GM11168 (cell line): Measurements from ENCODE around the gene CACNA1A.

Source experiments
- in situ Hi-C: fragments of 300-500 bp; cut with MboI; formaldehyde crosslinking; loops from one replicate; pipeline ENCODE4 v1.12.0; 2022; ENCODE audit warnings: low sequenced_read_pairs; ENCODE audit not compliant: unreplicated experiment

The CACNA1A gene

DNA sequence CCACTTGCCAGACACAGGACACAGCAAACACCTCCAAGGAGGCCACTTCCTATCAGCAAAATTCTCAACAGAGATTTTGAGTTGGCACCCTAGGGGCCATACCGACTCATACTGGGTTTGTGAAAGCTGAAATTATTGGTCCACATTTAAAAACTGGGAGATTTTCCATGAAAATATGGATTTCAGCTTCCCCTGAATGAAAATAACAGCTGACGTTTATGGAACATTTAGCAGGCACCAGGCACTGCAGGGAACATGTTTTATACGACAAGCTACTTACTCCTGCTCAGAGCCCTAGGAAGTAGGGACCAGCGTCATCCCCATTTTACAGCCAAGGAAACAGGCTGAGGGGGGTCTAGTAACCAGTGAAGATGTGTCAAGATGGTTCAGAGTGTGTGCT lies 186.8 kb downstream of the CACNA1A start:
- in situ Hi-C loops = no loop called here

DNA sequence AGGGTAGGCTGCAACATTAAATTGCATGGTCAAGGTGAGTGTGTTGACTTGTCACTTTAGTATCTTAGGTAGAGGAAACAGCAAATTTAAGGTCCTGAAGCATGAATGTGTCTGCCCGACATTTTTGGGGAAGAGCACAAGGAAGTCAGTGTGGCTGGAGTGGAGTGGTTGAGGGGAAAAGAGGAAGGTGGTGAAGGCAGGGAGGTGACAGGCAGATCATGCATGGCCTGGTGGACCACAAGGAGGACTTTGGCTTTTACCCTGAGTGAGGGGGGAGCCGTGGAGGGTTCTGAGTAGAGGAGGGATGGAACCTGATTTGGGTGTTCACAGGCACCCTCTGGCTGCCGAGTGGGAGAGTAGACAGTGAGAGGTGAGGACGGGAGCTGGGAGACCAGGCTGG lies 188.1 kb downstream of the CACNA1A start:
- in situ Hi-C loops = no loop called here

DNA sequence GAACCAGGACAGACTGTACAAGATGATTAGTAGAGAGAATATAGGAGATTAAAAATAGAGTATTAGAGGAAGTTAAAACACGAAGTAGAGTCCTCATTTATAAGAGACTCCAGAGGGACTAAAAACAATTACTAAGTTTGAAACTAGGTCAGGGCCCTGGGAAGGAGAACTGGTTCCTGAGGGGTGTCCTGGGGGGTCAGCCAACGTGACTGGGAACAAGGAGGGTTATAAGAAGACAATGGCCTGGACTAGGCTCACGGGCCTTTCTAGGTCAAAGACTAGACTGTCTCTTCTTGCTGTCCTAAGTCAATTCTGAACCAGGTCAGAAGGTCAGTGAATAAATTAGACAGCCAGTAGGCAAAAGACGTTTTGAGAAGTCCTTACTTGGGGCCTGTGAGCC lies 190.8 kb downstream of the CACNA1A start:
- in situ Hi-C loops = no loop called here

DNA sequence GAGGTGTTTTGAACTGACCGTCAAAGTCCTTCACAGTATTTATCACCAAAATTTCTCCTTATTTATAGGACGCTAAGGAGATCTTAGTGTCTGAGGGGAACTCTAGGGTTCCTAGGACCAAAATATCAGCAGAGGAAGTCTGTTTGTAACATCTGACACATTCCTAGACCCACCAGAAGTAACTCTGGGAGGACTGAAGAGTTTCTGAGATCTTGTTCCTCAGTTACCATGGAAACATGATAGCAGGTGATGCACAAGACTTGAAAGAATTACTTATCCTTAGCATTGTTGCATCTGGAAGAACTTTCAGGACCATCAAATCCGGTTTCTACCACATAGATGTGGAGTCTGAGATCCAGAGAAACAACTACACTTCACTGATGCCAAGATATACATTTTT lies 191.5 kb downstream of the CACNA1A start:
- in situ Hi-C loops = no loop called here

DNA sequence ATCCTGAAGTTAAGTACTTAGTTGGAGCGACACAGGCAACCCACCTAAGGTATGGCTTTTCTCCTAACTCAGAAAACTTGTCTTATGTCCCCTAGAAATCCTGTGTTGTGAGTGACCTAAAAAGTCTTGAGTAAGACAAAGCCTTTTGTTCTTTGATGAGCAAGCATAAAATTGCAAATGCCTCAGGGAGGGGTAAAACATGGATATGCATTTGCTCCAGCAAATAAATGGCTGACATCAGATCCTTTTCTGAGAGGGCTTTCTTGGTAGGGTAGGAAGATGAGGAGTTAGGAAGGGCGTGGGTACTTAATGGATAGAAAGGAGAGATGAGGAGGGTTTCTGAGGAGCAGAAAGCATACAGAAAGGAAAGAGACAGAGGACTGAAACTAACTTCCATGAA lies 192.4 kb downstream of the CACNA1A start:
- in situ Hi-C loops = no loop called here

DNA sequence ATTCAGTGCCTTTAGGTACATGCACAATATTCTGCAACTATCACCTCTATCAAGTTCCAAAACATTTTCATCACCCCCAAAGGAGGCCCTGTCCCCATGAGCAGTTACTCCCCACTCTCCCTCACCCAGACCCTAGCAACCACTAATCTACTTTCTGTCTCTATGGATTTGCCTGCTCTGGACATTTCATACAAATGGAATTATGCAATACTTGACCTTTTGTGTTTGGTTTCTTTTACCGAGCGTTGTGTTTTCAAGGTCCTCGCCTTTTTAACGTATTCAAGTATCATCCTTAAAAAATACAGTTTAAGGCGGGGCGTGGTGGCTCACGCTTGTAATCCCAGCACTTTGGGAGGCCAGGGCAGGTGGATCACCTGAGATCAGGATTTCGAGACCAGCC lies 196.4 kb downstream of the CACNA1A start:
- in situ Hi-C loops = no loop called here

DNA sequence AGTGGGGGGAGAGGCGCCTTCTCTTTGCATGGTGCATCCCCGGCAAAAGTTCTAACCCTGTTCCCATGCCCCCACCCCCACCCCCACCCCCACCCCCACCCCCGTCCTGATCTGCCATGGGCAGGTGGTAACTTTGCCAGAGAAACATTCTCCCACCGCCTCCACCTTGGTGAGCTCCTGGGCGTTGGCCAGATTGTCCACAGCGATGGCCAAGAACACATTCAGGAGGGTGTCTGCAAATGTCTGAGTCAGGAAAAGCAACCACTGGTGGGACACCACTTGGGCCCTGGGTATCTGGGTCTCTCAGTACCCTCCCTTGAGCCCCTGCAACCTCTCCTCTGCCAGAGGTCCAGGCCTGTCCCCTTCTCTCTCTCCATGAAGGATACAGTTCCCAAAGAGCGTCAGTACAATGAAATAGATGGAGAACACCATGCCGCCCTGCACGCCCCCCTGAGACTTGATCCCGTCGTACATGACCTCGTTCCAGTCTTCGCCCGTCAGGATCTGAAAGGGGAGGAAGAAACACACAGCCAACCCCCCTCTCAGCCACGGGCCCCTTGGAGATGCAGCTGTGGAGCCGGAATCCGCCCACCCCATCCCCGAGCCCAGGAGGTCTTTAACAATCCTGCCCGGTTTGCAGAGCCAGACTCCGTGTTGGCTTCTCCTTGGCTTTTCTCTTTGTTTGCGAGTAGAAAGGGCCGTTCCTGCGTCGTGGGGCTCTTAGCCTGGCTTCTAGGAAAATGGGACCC lies 202.7 kb downstream of the CACNA1A start:
- in situ Hi-C loops = no loop called here

DNA sequence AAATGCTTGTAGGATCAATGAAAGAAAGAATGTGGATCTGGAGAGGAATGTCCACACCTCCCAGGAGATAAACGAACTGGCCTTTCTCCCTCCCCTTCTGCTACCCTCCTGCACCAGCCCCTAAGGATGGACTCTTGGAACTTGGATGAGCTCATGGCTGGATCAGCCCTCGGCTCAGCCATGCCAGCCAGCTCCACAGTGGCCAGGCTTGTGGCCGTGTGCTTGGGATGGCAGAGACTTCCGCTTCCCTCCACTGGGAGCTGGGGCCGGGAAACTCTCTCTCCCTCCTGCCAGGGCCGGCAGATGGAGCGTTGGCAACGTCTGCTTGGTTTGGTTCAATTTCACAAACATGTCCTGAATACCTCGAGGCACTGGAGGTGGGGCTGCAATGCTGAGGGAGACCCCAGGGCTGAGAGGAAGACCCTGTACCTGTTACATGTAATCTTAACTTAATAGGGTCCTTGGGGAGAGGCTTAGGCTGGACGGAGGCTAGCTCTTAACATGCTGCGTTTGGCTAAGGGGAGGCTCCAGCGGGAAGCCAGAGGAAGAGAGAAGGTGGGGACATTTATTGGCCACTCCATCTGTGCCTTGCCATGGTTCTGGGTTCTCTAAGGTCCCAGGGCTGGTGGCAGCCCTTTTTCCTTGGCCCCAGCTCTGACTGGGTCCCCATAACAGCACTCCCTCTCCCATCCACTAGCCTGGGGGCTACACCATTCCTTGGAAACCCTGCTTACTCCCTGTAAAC lies 203.6 kb downstream of the CACNA1A start:
- in situ Hi-C loops = no loop called here

DNA sequence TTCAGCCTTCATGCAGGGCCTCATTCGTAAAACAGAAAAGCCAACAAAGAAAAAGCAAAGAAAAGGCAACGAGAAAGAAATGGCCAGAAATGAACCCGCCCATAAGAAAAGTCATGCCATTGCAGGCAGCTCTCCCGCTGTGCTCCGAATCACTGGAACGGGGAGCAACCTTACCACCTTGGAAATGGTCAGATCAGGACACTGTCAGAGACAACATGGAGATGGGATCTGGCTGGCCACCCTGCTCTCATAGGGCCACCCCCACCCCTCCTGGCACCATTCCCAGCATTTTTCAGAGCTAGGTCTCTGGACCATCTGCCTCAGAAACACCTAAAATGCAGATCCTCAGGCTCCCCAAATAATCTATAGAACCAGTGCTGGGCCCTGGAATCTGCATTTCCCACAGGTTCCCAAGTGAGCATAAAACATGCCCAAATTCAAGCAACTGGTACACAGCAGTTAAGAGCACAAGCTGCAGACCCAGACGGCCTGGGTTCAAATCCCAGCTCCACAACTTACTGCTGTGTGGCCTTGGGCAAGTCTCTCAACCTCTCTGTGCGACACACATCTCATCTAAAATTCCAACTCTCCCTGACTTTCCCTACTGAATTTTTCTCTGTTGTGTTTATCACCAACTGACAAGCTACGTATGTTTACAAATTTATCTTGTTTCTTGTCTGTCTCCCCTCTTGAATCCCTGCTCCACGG lies 204.5 kb downstream of the CACNA1A start:
- in situ Hi-C loops = no loop called here

DNA sequence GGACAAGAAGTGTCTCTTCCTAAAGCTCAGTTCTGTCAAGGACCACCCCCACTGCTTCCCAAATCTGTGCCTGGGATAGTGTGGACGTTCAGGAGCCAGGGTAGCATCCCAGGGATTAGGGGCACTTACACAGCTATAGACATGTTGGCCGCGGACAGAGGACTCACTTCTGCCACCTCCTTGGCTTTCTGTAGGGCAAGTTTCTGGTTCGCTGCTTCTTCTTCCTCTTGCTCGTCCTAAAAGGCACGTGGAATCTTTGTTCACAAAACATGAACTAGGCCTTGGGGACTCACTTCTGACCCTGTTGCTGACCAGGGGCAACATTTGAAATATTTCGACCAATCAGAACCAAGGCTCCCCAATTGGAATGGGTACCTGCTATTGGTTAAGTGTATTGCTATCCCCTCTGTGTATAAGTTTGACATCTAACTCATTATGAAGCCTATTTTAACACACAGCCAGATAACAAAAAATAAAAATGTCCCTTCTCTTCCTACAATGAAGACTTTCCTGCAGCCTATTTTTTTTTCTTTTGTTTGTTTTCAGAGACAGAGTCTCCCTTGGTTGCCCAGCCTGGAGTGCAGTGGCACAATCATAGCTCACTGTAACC lies 205.8 kb downstream of the CACNA1A start:
- in situ Hi-C loops = no loop called here

DNA sequence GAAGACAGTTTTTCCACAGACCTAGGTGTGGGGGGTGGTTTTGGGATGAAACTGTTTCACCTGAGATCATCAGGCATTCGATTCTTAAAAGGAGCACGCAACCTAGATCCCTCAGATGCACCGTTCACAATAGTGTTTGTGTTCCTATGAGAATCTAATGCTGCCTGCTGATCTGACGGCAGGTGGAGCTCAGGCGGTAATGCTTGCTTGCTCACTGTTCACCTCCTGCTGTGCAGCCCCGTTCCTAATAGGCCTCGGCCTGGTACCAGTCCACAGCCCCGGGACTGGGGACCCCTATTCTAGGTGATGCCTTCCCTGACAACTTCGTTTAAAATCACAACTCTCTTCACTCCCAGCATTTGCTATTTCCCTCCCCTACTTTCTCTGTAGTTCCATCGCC lies 206.4 kb downstream of the CACNA1A start:
- in situ Hi-C loops = loop anchor here (25.0 kb wide), 1 partner anchor 562 kb away; no protein-coding TSS in a partner anchor

DNA sequence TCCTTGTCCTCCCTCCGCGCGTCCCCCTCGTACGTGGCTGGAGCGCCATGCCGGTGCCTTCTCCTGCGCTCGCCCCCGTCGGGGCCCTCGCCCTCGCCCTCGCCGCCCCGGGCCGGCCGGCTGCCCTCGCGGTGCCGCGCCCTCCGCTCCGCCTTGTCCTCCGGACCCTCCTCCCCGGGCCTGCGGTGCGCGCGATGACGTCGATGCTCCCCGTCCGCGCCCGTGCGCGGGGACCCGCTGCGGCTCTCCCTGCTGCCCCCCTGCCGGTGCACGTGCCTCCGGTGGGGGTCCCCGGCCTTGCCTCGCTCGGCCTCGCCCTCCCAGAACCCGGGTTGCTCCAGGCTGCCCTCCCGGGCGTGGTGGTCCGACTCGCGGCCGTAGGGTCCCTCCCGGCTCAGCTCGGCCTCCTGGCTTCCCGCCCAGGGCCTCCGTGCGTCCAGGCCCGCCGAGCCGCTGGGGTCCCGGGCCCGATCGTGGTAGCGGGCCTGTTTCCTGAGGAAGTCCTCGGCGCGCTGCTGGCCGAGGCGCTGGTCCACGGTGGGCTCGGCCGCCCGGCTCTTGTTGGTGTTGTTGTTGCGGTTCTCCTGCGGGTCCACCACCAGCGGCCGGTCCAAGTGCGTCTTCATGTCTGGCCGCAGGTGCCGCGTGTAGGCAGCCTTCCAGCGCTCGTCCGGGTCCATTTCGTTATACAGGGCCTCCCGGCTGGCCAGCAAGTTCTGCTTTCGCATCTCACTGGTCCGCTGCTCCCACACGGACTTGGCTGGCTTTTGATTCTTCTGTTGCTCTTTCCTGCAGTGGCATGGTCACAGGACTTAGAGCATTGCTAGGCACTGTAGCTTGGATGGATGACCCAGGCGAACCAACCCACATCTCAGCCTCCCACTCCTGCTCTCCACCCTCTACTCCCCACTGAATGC lies 207.5 kb downstream of the CACNA1A start:
- in situ Hi-C loops = loop anchor here (25.0 kb wide), 1 partner anchor 563 kb away; no protein-coding TSS in a partner anchor

DNA sequence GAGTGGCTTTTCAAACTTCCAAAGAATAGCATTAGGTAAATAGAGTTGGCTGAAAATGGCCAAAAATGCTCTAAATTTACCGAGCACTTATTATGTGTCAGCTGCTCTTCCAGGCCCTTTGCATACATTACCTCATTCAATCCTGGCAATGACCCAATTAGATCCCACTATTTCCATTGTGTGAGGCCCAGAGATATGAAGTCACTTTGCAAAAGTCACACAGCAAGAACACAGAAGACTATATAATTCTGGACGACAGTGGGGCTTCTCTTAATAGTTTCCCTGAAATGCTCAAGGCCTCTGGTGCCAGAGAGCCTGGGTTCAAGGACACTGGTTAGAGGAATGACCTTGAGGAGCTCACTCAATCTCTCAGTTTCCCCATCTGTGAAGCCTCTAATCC lies 209.3 kb downstream of the CACNA1A start:
- in situ Hi-C loops = loop anchor here (25.0 kb wide), 1 partner anchor 565 kb away; no protein-coding TSS in a partner anchor

DNA sequence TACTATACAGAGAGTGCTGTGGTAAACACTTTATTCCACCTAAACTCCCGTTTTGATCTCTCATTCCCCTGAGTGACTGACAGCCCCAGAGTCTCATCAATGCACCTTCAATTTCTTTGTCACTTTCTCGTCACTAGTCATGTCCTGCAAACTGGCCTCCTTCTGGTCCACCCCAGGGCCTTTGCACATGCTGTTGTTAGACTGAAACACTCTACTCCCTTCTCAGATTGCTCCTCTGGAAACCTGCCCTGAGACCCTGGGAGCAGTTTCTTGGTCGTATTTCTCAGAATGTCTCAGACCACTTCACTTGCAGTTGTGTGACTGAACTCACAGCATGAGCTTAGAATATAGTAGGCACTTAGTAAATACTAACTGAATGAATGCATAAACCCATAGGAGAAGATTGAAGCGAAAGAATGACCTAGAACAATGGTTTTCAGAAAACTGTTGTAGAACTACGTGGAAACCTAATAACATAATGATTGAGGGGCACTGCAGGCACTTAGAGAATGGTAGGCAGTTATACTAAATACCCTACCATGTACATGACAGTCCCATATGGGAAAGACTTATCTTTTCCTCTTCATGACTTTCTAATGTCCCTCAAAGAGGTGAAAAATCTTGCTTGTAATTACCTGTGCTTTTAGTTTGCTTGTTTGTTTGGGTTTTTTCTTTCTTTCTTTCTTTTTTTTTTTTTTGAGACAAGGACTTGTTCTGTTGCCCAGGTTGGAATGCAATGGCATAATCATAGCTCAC lies 211.3 kb downstream of the CACNA1A start:
- in situ Hi-C loops = loop anchor here (25.0 kb wide), 1 partner anchor 567 kb away; no protein-coding TSS in a partner anchor

DNA sequence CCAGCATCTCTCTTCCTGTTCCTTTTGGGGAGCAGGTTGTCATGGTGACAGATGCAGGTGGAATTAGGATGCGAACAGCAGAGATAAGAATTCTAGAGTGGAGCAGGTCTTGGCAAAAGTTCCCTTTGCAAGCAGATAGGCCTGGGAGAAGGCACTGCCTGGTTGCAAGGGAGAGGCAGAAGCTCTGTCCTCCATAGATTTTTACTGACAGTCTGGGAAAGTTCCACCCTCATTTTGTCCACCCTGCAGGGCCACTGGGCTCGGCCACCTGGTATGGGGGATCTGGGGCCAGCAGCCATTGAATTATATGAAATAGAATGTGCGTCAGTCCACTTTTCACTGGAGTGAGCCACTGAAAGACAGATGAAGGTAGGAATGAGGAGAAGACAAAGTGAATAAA lies 214.4 kb downstream of the CACNA1A start:
- in situ Hi-C loops = loop anchor here (25.0 kb wide), 1 partner anchor 570 kb away; no protein-coding TSS in a partner anchor

DNA sequence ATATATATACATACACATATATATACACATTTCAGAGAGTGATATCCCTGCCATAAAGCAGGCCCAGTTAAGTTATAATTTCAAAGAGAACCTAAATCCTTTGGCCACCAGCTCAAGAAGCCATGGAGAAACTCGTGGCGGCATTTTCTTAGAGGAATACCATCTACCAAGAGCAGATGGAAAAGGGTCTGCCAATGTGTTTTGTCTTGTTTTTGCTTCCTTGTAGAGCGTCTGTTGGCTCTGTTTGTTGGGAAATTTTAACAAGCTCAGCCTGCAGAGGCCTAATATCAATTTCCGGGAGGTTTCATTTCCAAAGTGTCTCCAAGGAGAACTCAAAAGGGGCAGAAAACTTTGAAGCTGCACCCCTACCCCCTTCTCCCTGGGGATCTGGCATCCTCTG lies 215.5 kb downstream of the CACNA1A start:
- in situ Hi-C loops = loop anchor here (25.0 kb wide), 1 partner anchor 572 kb away; no protein-coding TSS in a partner anchor

DNA sequence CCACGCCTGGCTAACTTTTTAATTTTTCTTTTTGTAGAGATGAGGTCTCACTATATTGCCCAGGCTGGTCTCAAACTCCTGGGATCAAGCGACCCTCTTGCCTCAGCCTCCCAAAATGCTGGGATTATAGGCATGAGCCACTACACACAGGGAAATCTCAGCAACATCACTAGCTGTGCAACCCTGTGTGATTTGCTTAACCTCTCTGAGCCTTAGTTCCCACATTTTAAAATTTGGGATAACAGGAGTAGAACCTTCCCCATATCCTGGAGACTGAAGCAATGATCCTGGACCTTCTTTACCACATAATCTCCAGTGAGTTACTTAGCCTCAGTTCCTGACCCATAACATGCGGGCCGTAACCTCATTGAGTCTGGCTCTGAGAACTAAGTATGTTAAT lies 217.0 kb downstream of the CACNA1A start:
- in situ Hi-C loops = loop anchor here (25.0 kb wide), 1 partner anchor 573 kb away; no protein-coding TSS in a partner anchor

DNA sequence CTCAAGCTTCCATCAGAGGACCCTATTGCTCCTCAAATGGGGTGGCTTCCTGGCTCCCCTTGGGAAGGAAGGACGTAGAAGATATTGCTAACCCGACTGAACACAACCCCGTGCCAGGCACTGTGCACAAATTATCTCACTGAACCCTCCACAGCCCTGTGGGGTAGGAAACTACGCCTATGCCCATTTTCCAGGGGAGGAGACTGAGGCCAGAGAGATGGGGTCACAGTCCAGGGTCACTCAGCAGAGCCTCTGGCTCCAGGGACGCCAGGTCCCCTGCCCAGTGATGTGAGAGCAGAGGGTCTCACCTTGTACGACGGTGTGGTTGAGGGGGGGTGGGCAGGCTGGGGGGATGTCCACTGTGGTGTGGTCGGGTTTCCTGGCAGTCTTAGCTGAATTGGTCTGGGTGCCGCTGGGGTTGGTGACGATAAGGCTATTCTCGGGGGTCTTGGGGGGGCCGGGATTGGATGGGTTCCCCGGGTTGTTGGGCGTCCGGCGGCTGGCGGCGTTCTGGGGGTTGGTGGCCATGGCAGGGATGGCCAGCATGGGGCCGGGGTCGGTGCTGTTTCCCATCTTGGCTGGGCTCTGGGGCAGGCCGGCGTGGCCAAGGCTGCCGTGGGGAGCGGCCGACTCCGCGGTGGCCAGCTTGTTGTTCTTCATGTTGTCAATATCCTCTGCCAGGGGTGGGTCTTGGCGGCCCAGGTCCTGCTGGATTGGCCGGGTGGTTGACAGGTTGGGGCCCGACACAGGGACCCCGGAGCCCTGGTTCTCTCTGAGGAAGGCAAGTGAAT lies 219.9 kb downstream of the CACNA1A start:
- in situ Hi-C loops = loop anchor here (25.0 kb wide), 1 partner anchor 576 kb away; no protein-coding TSS in a partner anchor
